NCI-H2107 (cell line): ENCODE data around the gene GSPT1.
"Not testable (repeated sequence)": the region's sequence is repeated elsewhere in the genome, so short reads cannot be mapped to it uniquely, and the experiment has no call there.

ENCODE experiments used
- DNase-seq: peaks from one replicate; lab custom pipeline; 2025; lab: John Stamatoyannopoulos, UW

The GSPT1 gene

GRCh38 chr16:11857161-11857560 lies 58.6 kb downstream of the GSPT1 start:
- DNase-seq, result no peak

- DNase-seq, result no peak
These were observed 63.5 kb downstream of the GSPT1 start for GRCh38 chr16:11852092-11852809.

GRCh38 chr16:11851294-11852091 lies 64.3 kb downstream of the GSPT1 start, which contains the start of gene RSL1D1:
RSL1D1 (minus strand) TSS chr16:11851542; CDS start chr16:11851512, 30 bp downstream.
- DNase-seq, result peak; percentile 89

GRCh38 chr16:11848842-11849241 lies 66.9 kb downstream of the GSPT1 start:
- DNase-seq, result no peak

GRCh38 chr16:11844499-11844898 lies 71.3 kb downstream of the GSPT1 start:
- DNase-seq, result no peak

- no peak for DNase-seq
These were observed 71.9 kb downstream of the GSPT1 start for GRCh38 chr16:11843861-11844260.

- no peak for DNase-seq
These were observed 72.5 kb downstream of the GSPT1 start for GRCh38 chr16:11843206-11843605.

- no peak for DNase-seq
These were observed 74.7 kb downstream of the GSPT1 start for GRCh38 chr16:11841026-11841425.

- DNase-seq, result no peak
These were observed 79.0 kb downstream of the GSPT1 start for GRCh38 chr16:11836650-11837244.

GRCh38 chr16:11835891-11836649 lies 79.7 kb downstream of the GSPT1 start:
- DNase-seq, result no peak

GRCh38 chr16:11835309-11835708 lies 80.4 kb downstream of the GSPT1 start:
- DNase-seq, result no peak

GRCh38 chr16:11833951-11834695 lies 81.6 kb downstream of the GSPT1 start:
- no peak for DNase-seq

- no peak for DNase-seq
These were observed 87.1 kb downstream of the GSPT1 start for GRCh38 chr16:11828696-11829095.

- DNase-seq, result not testable (repeated sequence)
These were observed 90.1 kb downstream of the GSPT1 start for GRCh38 chr16:11825520-11826165.

- no peak for DNase-seq
These were observed 91.4 kb downstream of the GSPT1 start for GRCh38 chr16:11824362-11824761.

- DNase-seq, result not testable (repeated sequence)
These were observed 92.1 kb downstream of the GSPT1 start for GRCh38 chr16:11823645-11824044.

- no peak for DNase-seq
These were observed 96.0 kb downstream of the GSPT1 start for GRCh38 chr16:11819798-11820197.

- not testable (repeated sequence) for DNase-seq
These were observed 96.8 kb downstream of the GSPT1 start for GRCh38 chr16:11818970-11819369.
